ENCODE measurements around the gene BRD8. TPM values are rescaled to one million over a fixed set of nuclear protein-coding genes. Genes with fewer than 3 reads are reported as not detected.
"Not testable (repeated sequence)": the region's sequence is repeated elsewhere in the genome, so short reads cannot be mapped to it uniquely, and the experiment has no call there.

The BRD8 gene
- total and polyA plus RNA-seq, 2 experiments from 2014 or later, result 39.2 to 50.7 TPM

- WGBS (ENCODE audit: low lambda C conversion rate, missing lambda C conversion rate), result 97% methylated on average over 3 of the region's 3 CpGs
- Histone ChIP-seq H2AFZ (no peak overlapping the region), H3K27ac (no peak overlapping the region), H3K9me2 (replicated peaks; ENCODE audit: insufficient read depth) (no peaks in the 10 kb centered on the region), H3K27me3 (no peaks in the 10 kb centered on the region), H3K9me3 (ENCODE audit: low read depth) (no peaks in the 10 kb centered on the region), H4K20me1 (ENCODE audit: insufficient read depth, poor library complexity, severe bottlenecking) (no peaks in the 10 kb centered on the region), H3K79me2 (peaks cover 62% of the 10 kb centered on the region), H3K4me3 (no peak overlapping the region), H3K4me1 (ENCODE audit: insufficient read depth) (no peaks in the 10 kb centered on the region), H3K4me2 (no peak overlapping the region), H3K36me3 (replicated peaks; ENCODE audit: insufficient read depth, low read depth) (no peaks in the 10 kb centered on the region)
- no peak for TF ChIP-seq EZH2 (IDR thresholded peaks at IDR 0.05; ENCODE audit: borderline replicate concordance)
- no peak for TF ChIP-seq EZH2phosphoT487 (IDR thresholded peaks at IDR 0.05; ENCODE audit: low read depth, severe bottlenecking, unreplicated experiment)
- no peak for TF ChIP-seq CTCF (IDR thresholded peaks at IDR 0.05; ENCODE audit: poor library complexity)
- no peak for DNase-seq (ENCODE audit: low spot score)
Measured at GRCh38 chr5:138210985-138211384, 32.6 kb upstream of the BRD8 start.

- H2AFZ ChIP-seq; H3K4me1 ChIP-seq (ENCODE audit: insufficient read depth); H4K20me1 ChIP-seq (ENCODE audit: insufficient read depth, poor library complexity, severe bottlenecking); DNase-seq (ENCODE audit: low spot score); H3K4me2 ChIP-seq; H3K36me3 ChIP-seq (replicated peaks; ENCODE audit: insufficient read depth, low read depth); H3K27me3 ChIP-seq; H3K79me2 ChIP-seq; H3K27ac ChIP-seq; H3K4me3 ChIP-seq; H3K9me2 ChIP-seq (replicated peaks; ENCODE audit: insufficient read depth); H3K9me3 ChIP-seq (ENCODE audit: low read depth): not testable (repeated sequence)
- 93% methylated on average over 8 of the region's 8 CpGs for WGBS (ENCODE audit: low lambda C conversion rate, missing lambda C conversion rate)
Measured at GRCh38 chr5:138193859-138194258, 15.4 kb upstream of the BRD8 start.

GRCh38 chr5:138192826-138193225 is 14.4 kb upstream of the BRD8 start:
- Histone ChIP-seq H3K4me2 (no peak overlapping the region), H2AFZ (no peak overlapping the region), H3K79me2 (no peaks in the 10 kb centered on the region), H3K9me3 (ENCODE audit: low read depth) (no peaks in the 10 kb centered on the region), H3K4me1 (ENCODE audit: insufficient read depth) (no peaks in the 10 kb centered on the region), H3K9me2 (replicated peaks; ENCODE audit: insufficient read depth) (no peaks in the 10 kb centered on the region), H3K4me3 (no peak overlapping the region), H3K27me3 (no peaks in the 10 kb centered on the region), H3K27ac (no peak overlapping the region), H3K36me3 (replicated peaks; ENCODE audit: insufficient read depth, low read depth) (no peaks in the 10 kb centered on the region), H4K20me1 (ENCODE audit: insufficient read depth, poor library complexity, severe bottlenecking) (no peaks in the 10 kb centered on the region)
- DNase-seq (ENCODE audit: low spot score), result no peak
- WGBS (ENCODE audit: low lambda C conversion rate, missing lambda C conversion rate), result 97% methylated on average over 3 of the region's 3 CpGs
- TF ChIP-seq EZH2 (IDR thresholded peaks at IDR 0.05; ENCODE audit: borderline replicate concordance) (no peak), CTCF (IDR thresholded peaks at IDR 0.05; ENCODE audit: poor library complexity) (no peak), EZH2phosphoT487 (IDR thresholded peaks at IDR 0.05; ENCODE audit: low read depth, severe bottlenecking, unreplicated experiment) (no peak)

GRCh38 chr5:138188626-138189025 is 10.2 kb upstream of the BRD8 start:
- H3K27me3 ChIP-seq, result no peaks in the 10 kb centered on the region
- 84% methylated on average over 3 of the region's 3 CpGs for WGBS (ENCODE audit: low lambda C conversion rate, missing lambda C conversion rate)
- no peaks in the 10 kb centered on the region for H3K9me2 ChIP-seq (replicated peaks; ENCODE audit: insufficient read depth)

More at GRCh38 chr5:138188626-138189025, 10.2 kb upstream of the BRD8 start:
- Histone ChIP-seq H3K36me3 (replicated peaks; ENCODE audit: insufficient read depth, low read depth) (no peaks in the 10 kb centered on the region), H3K4me2 (no peak overlapping the region), H4K20me1 (ENCODE audit: insufficient read depth, poor library complexity, severe bottlenecking) (no peaks in the 10 kb centered on the region), H3K79me2 (no peaks in the 10 kb centered on the region), H3K4me1 (ENCODE audit: insufficient read depth) (no peaks in the 10 kb centered on the region), H2AFZ (no peak overlapping the region), H3K4me3 (no peak overlapping the region), H3K9me3 (ENCODE audit: low read depth) (no peaks in the 10 kb centered on the region), H3K27ac (no peak overlapping the region)
- no peak for TF ChIP-seq EZH2 (IDR thresholded peaks at IDR 0.05; ENCODE audit: borderline replicate concordance)
- no peak for TF ChIP-seq CTCF (IDR thresholded peaks at IDR 0.05; ENCODE audit: poor library complexity)
- TF ChIP-seq EZH2phosphoT487 (IDR thresholded peaks at IDR 0.05; ENCODE audit: low read depth, severe bottlenecking, unreplicated experiment), result no peak
- DNase-seq (ENCODE audit: low spot score), result no peak
